ENCODE measurements around the gene TTLL12.

Gene TTLL12

DNA sequence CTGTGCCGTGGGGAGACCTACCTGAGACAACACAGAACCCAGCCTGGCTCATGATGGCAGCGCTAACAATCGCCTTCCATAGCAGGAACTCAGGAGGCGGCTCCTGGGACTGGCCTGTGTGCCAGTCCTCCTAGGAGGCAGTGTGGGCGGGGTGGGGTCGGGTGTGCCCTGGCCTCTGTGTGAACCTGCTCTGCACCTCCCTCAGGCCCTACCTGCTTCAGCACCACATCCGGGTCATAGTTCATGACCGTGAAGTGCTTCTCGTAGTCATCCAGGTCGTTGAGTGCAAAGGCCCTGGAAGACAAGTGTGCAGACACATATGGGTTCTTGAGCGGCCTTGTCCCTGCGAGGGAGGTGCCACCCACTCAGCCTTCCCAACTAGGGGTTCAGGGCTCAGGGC lies 15.3 kb downstream of the TTLL12 start:
- DNase-seq (ENCODE audit: extremely low read depth, low read depth), result no peak
- TF ChIP-seq, protein P1, sequence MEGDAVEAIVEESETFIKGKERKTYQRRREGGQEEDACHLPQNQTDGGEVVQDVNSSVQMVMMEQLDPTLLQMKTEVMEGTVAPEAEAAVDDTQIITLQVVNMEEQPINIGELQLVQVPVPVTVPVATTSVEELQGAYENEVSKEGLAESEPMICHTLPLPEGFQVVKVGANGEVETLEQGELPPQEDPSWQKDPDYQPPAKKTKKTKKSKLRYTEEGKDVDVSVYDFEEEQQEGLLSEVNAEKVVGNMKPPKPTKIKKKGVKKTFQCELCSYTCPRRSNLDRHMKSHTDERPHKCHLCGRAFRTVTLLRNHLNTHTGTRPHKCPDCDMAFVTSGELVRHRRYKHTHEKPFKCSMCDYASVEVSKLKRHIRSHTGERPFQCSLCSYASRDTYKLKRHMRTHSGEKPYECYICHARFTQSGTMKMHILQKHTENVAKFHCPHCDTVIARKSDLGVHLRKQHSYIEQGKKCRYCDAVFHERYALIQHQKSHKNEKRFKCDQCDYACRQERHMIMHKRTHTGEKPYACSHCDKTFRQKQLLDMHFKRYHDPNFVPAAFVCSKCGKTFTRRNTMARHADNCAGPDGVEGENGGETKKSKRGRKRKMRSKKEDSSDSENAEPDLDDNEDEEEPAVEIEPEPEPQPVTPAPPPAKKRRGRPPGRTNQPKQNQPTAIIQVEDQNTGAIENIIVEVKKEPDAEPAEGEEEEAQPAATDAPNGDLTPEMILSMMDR (IDR thresholded peaks at IDR 0.05; ENCODE audit: low read depth, low read length), result no peak

DNA sequence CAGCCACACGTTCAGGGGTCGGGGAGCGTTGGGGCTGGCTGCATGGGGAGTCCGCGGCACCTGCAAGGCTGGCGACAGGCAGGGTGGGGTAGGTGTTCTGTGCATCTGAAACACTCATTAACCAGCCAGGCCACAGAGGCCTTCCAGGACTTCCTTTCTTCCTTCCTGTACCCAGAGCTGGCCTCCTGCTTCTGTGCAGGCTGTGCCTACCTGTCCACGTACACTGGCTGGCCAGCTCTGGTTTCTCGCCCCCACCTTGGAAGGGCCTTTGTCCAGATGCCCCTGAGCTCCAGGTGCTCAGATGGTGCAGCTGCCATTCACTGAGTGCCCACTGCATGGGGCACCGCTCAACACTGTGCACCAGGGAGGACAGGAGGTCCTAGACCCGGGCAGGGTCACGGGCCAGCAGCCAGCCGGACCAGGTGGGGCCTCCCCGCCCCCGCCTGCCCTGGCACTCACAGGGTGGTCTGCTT lies 15.9 kb downstream of the TTLL12 start:
- TF ChIP-seq, protein P1 (IDR thresholded peaks at IDR 0.05; ENCODE audit: low read depth, low read length), result no peak
- DNase-seq (ENCODE audit: extremely low read depth, low read depth), result no peak

DNA sequence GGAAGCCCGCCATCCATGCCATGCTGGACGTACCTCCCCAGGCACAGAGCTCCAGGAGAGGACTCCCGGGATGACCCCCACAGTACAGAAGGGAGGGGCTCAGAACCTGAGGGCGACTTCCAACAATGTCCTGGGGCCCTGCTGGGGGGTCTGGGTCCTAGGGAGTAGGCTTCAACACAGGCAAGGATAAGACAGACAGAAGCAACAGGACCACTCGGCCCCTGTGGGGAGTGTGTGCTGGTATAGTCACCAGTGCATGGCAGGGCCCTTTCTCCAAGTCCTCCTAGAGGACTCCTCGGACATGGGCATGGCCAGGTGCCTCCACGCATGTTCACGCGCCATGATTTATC lies 16.8 kb downstream of the TTLL12 start:
- TF ChIP-seq, protein P1 (IDR thresholded peaks at IDR 0.05; ENCODE audit: low read depth, low read length), result no peak

DNA sequence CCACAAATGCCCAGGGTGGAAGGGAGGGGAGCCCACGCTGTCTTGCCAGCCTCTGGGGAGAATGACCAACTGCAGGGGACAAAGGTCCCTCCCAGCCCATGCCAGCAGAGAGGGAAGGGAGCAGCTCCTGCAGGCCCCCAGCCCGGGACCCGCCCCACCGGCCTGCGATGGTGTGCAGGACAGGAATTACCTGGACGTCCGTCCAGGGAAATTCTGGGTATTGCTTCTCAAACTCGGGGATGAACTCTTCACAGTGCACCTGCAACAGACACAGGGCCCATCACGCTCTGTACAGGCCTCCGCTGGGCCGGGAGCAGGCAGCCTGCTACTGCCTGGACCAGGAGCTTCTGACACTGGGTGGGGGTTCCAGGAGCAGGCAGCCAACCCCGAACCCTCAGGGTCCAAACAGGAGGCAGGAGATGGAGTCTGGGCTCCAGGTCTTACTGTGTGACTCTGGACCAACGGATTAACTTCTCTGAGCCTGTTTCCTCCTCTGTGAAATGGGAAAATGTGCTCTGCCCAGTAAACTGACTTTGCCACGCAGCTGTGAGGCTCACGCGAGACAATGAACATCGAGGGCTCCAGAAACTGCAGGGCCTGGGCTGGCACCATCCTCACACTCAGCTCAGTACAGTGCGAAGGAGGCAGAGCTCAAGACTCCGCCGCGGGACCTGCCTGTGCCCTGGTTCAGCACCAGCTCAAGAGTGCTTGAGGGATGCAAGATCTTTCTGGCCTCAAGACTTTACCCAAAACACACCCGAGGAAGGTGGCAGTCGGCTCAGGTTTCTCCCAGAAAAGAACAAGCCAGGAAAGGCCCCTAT lies 17.4 kb downstream of the TTLL12 start:
- no peak for DNase-seq (ENCODE audit: extremely low read depth, low read depth)
- TF ChIP-seq, protein P1 (IDR thresholded peaks at IDR 0.05; ENCODE audit: low read depth, low read length), result no peak

More for the DNA sequence above, 16.8 kb downstream of the TTLL12 start:
- no peak for DNase-seq (ENCODE audit: extremely low read depth, low read depth)

DNA sequence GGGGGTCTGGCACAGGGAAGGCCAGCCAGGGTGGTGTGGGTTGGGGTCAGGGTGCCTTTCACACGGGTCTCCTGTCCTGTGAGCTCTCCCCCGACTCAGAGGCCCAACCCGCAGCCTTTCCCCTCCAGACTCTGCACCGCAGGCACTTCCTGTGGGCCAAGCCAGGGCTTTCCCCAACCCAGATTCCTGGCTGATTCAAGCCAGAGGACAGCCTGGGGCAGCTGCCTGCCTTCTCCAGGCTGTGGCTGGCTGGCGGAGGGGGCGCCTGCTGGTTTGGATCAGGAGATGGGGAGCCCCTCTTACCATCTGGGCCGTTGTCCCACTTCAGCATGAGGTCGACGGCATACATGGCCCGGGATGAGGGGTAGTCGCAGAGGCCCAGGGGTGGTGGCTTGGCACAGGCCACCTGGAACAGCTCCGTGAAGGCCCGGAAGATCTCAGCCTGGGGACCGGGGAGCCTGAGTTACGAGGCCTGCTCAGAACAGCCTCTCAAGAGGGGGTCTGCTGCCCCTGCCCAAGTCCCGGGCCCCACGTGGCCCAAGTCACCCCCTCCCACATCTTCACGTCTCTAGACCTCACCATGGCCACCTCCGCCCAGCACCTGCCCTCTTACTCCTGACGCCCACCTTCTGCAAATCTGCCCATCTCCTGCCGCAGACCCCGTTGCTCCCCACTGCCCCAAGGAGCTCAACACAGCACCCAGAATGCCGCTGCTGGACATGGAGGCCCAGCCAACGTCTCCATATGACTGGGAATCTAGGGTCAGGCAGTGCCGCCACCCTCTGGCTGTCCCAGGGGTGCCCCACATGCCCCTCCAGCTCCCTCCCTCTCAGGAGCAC lies 18.2 kb downstream of the TTLL12 start:
- TF ChIP-seq, protein P1 (IDR thresholded peaks at IDR 0.05; ENCODE audit: low read depth, low read length), result no peak
- DNase-seq (ENCODE audit: extremely low read depth, low read depth), result peak; percentile 30

DNA sequence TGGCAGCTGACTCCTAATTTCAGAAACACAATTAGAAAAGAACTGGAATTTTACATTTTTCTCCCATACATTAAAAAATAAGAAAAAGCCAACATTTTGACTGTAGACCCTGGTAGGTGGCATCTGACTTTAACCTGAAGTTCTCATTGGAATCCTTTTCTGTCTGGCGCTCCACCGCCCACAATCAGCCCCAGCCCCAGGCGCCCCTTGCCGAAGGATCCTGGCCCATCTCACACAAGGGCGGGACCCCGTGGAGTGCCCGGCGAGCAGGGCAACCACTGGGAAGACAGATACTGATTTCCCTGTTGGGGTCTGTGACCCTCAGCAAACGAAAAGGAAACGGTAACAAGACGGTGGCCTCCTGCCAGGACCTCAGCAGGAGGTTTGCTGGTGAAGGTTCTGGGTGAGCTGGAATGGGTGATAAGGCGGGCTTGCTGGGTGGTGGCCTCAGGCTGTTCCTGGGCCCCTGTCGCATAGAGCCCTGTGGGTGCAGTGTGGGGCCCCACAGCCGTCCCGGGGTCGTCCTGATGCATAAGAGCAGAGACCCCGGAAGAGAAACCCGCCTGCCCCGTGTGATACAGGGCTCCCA lies 19.8 kb downstream of the TTLL12 start:
- DNase-seq (ENCODE audit: extremely low read depth, low read depth), result no peak
- TF ChIP-seq, protein P1 (IDR thresholded peaks at IDR 0.05; ENCODE audit: low read depth, low read length), result no peak

Data from AG09319 (cell line).